HCT116 (cell line): ENCODE results near the gene GOLIM4. TPM values are rescaled to one million over a fixed set of nuclear protein-coding genes. Genes with fewer than 3 reads are reported as not detected.

Source experiments
- ATAC-seq: fragments of 200-7000 bp; cut with Tn5 transposase; 2 replicates; pipeline ENCODE4 v1.9.1; 2020; ENCODE audit warnings: mild to moderate bottlenecking, moderate library complexity
- BruUV-seq: library from RNA; stranded (reverse); fragments of 400-500 nt; replicated peaks from 2 replicates; lab custom pipeline; 2021; lab: Mats Ljungman, UMichigan
- CTCF ChIA-PET: fragments of 300-600 bp; sonication (Branson Sonifier 250); formaldehyde crosslinking; loops from one replicate; lab custom pipeline; 2021; ENCODE audit warnings: antibody characterized with exemption; lab: Charles Lee
- POLR2A ChIA-PET: fragments of 300-600, 350-600 bp; sonication (Branson Sonifier 250); formaldehyde crosslinking; loops from one replicate; lab custom pipeline; 2021; ENCODE audit warnings: antibody characterized with exemption; lab: Charles Lee
- RAD21 ChIA-PET, 2 experiments: fragments of 300-600 bp; sonication (Branson Sonifier 250); formaldehyde crosslinking; loops; one replicate each; lab custom pipeline; 2023; ENCODE audit warnings: low total read pairs in 2 of 2; ENCODE audit not compliant: uncharacterized antibody in 2 of 2, unreplicated experiment in 2 of 2, low non-redundant PET in 1 of 2; lab: Charles Lee
- DNase-seq: peaks from one replicate; pipeline ENCODE4 v3.0.0-alpha.2; 2010; ENCODE audit warnings: low read depth, low spot score
- H2AFZ ChIP-seq: fragments of 200-600 bp; shearing (Covaris generic), sonication (generic); 2 replicates; pipeline ENCODE4 v1.6.1; 2017; ENCODE audit warnings: low read depth, mixed run types, mixed read lengths, antibody characterized with exemption, low read length; ENCODE audit not compliant: poor library complexity, severe bottlenecking
- H3K27ac ChIP-seq: 2 replicates; pipeline ENCODE4 v1.5.1; 2012; ENCODE audit warnings: low read depth, low read length
- H3K27me3 ChIP-seq: fragments of 200-600 bp; sonication (generic); 2 replicates; pipeline ENCODE4 v1.6.1; 2016; ENCODE audit warnings: mixed run types, low read length, mixed read lengths; ENCODE audit not compliant: insufficient read depth
- H3K36me3 ChIP-seq, 2 experiments: fragments of 200-500 bp in 1 of 2; fragments of 200-600 bp in 1 of 2; sonication (Bioruptor generic) in 1 of 2; sonication (generic) in 1 of 2; 2 replicates each; pipeline versions ENCODE4 v1.5.1 to v1.6.1; 2014 to 2016; ENCODE audit warnings: low read length in 2 of 2, inconsistent platforms in 1 of 2, mixed read lengths in 1 of 2, mixed run types in 1 of 2; ENCODE audit not compliant: insufficient read depth in 2 of 2, control insufficient read depth in 1 of 2
- H3K4me1 ChIP-seq, 2 experiments: fragments of 200-600 bp in 1 of 2; sonication (generic) in 1 of 2; 2 replicates each; pipeline versions ENCODE4 v1.5.1 to v1.6.1; 2012 to 2017; ENCODE audit warnings: low read length in 2 of 2, inconsistent platforms in 1 of 2, mild to moderate bottlenecking in 1 of 2, mixed read lengths in 1 of 2, mixed run types in 1 of 2, moderate library complexity in 1 of 2; ENCODE audit not compliant: insufficient read depth in 2 of 2, control insufficient read depth in 1 of 2
- H3K4me2 ChIP-seq: fragments of 200-600 bp; sonication (generic); 2 replicates; pipeline ENCODE4 v1.6.1; 2017; ENCODE audit warnings: mixed run types, low read length, mixed read lengths
- H3K4me3 ChIP-seq, 2 experiments: fragments of 200-600 bp in 1 of 2; sonication (generic) in 1 of 2; replicated peaks in 1 of 2; 2 replicates each; pipeline ENCODE4 v1.5.1; 2011 to 2016; ENCODE audit warnings: low read length in 2 of 2, control low read depth in 1 of 2, low read depth in 1 of 2, mild to moderate bottlenecking in 1 of 2, mixed read lengths in 1 of 2, mixed run types in 1 of 2
- H3K79me2 ChIP-seq: fragments of 200-600 bp; sonication (generic); 2 replicates; pipeline ENCODE4 v1.6.1; 2017; ENCODE audit warnings: mild to moderate bottlenecking, mixed run types, low read length, moderate library complexity, mixed read lengths; ENCODE audit not compliant: insufficient read depth
- H3K9ac ChIP-seq: fragments of 200-600 bp; sonication (generic); 2 replicates; pipeline ENCODE4 v1.6.1; 2016; ENCODE audit warnings: low read length, mixed read lengths
- H3K9me2 ChIP-seq: fragments of 200-600 bp; sonication (generic), shearing (Covaris generic); 2 replicates; pipeline ENCODE4 v1.6.1; 2017; ENCODE audit warnings: mixed run types, mild to moderate bottlenecking, moderate library complexity; ENCODE audit not compliant: insufficient read depth
- H3K9me3 ChIP-seq, 2 experiments: fragments of 200-500 bp in 1 of 2; fragments of 200-600 bp in 1 of 2; sonication (Bioruptor generic) in 1 of 2; sonication (generic) in 1 of 2; 2 replicates each; pipeline ENCODE4 v1.6.1; 2014 to 2017; ENCODE audit warnings: low read length in 2 of 2, mixed read lengths in 2 of 2, inconsistent platforms in 1 of 2, low read depth in 1 of 2, mild to moderate bottlenecking in 1 of 2, mixed run types in 1 of 2, moderate library complexity in 1 of 2; ENCODE audit not compliant: control insufficient read depth in 1 of 2, insufficient read depth in 1 of 2
- H4K20me1 ChIP-seq: fragments of 200-600 bp; sonication (generic), shearing (Covaris generic); 2 replicates; pipeline ENCODE4 v1.6.1; 2017; ENCODE audit warnings: mixed run types, mild to moderate bottlenecking, moderate library complexity; ENCODE audit not compliant: insufficient read depth
- CEBPB ChIP-seq: IDR thresholded peaks from 2 replicates; pipeline ENCODE4 v1.6.1; 2012; ENCODE audit warnings: low read depth
- EGR1 ChIP-seq: IDR thresholded peaks from 2 replicates; pipeline ENCODE4 v1.6.1; 2012; ENCODE audit warnings: low read depth
- EZH2phosphoT487 ChIP-seq: fragments of 200-600 bp; IDR thresholded peaks from 2 replicates; pipeline ENCODE4 v1.6.1; 2018; ENCODE audit warnings: antibody characterized with exemption, borderline replicate concordance
- FOSL1 ChIP-seq: IDR thresholded peaks from 2 replicates; pipeline ENCODE4 v1.6.1; 2012; ENCODE audit warnings: low read depth
- POLR2A ChIP-seq: IDR thresholded peaks from 2 replicates; pipeline ENCODE4 v1.7.0; 2011; ENCODE audit warnings: borderline replicate concordance; ENCODE audit not compliant: insufficient read depth, insufficient read length; ENCODE audit errors: extremely low read depth
- POLR2AphosphoS5 ChIP-seq: IDR thresholded peaks from 2 replicates; pipeline ENCODE4 v1.6.1; 2011; ENCODE audit warnings: mild to moderate bottlenecking, low read depth, low read length, moderate library complexity
- REST ChIP-seq: IDR thresholded peaks from 2 replicates; pipeline ENCODE4 v1.6.1; 2012; ENCODE audit warnings: low read depth
- SP1 ChIP-seq: IDR thresholded peaks from 2 replicates; pipeline ENCODE4 v1.6.1; 2012; ENCODE audit warnings: low read depth
- TCF7L2 ChIP-seq: IDR thresholded peaks from 2 replicates; pipeline ENCODE4 v1.7.0; 2011; ENCODE audit warnings: borderline replicate concordance, inconsistent platforms; ENCODE audit not compliant: insufficient read depth, insufficient read length; ENCODE audit errors: extremely low read depth
- ZFX ChIP-seq: fragments of 450-650 bp; IDR thresholded peaks from 2 replicates; pipeline ENCODE4 v1.6.1; 2017
- ZNF274 ChIP-seq: fragments of 200-500 bp; sonication (Bioruptor generic); IDR thresholded peaks from 2 replicates; pipeline ENCODE4 v1.6.1; 2014; ENCODE audit warnings: mild to moderate bottlenecking, low read depth, low read length, inconsistent platforms
- intact Hi-C: fragments of 100-400 bp; cut with micrococcal nuclease; formaldehyde crosslinking; loops from 2 replicates; pipeline ENCODE4 v1.10.0; 2022
- total RNA-seq: library from RNA; stranded (reverse); gene quantifications from one replicate; pipeline ENCODE4 v1.2.1, GENCODE V29; 2021; ENCODE audit not compliant: unreplicated experiment
- TF ChIP-seq, protein P1 (sequence below): IDR thresholded peaks from 2 replicates; pipeline ENCODE4 v1.6.1; 2011; ENCODE audit warnings: mild to moderate bottlenecking, low read length, moderate library complexity; ENCODE audit not compliant: insufficient replicate concordance; ENCODE audit errors: extremely low read depth
- TF ChIP-seq, protein P2 (sequence below): IDR thresholded peaks from 2 replicates; pipeline ENCODE4 v1.6.1; 2012

GOLIM4 gene
- total RNA-seq, 1 experiment from 2014 or later = 10.6 TPM

DNA sequence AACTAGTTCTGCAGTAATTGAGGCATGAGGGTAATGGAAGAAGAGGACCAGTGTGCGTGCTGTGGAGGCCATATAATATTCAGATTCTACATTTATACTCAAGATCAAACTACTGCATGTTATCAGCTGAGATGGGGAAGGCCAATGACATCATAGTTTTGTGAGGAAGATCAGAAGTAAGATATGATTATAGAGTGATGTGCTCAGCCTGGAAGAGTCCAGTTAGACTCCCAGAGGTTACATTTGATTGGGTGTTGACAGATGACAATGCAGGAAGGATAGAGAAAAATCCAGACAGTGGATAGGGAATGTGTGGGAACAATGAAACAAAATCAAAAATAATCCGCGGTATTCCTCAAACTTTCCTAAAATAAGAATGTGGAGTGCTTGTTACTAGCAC, 35.4 kb downstream of the GOLIM4 start:
- Histone ChIP-seq H3K4me2 (no peak overlapping the region), H3K9me3 (no peaks in the 10 kb centered on the region), H3K27me3 (no peaks in the 10 kb centered on the region), H3K4me1 (0 out of 4 replicates have a peak, but pooled peaks cover 0 to 3% of the 10 kb centered on the region in 2 experiments), H3K36me3 (no peaks in the 10 kb centered on the region), H3K79me2 (peaks cover 3% of the 10 kb centered on the region; the same call in 1 of the 2 replicates), H3K9me2 (no peaks in the 10 kb centered on the region), H2AFZ (no peak overlapping the region), H4K20me1 (no peaks in the 10 kb centered on the region; the same call in 1 of the 2 replicates), H3K9ac (no peak overlapping the region), H3K4me3 (no peak overlapping the region), H3K27ac (no peak overlapping the region)
- no peak for TF ChIP-seq TCF7L2
- TF ChIP-seq POLR2AphosphoS5 = no peak
- TF ChIP-seq CEBPB = no peak
- TF ChIP-seq, protein P1, sequence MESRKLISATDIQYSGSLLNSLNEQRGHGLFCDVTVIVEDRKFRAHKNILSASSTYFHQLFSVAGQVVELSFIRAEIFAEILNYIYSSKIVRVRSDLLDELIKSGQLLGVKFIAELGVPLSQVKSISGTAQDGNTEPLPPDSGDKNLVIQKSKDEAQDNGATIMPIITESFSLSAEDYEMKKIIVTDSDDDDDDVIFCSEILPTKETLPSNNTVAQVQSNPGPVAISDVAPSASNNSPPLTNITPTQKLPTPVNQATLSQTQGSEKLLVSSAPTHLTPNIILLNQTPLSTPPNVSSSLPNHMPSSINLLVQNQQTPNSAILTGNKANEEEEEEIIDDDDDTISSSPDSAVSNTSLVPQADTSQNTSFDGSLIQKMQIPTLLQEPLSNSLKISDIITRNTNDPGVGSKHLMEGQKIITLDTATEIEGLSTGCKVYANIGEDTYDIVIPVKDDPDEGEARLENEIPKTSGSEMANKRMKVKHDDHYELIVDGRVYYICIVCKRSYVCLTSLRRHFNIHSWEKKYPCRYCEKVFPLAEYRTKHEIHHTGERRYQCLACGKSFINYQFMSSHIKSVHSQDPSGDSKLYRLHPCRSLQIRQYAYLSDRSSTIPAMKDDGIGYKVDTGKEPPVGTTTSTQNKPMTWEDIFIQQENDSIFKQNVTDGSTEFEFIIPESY = no peak
- TF ChIP-seq EZH2phosphoT487 = no peak
- TF ChIP-seq FOSL1 = no peak
- ChIA-PET POLR2A (no interaction called here), CTCF (no interaction called here), RAD21 (no interaction called here)
- DNase-seq = no peak
- no TSS peak for BruUV-seq
- ATAC-seq = no peak
- intact Hi-C loops = no loop called here

DNA sequence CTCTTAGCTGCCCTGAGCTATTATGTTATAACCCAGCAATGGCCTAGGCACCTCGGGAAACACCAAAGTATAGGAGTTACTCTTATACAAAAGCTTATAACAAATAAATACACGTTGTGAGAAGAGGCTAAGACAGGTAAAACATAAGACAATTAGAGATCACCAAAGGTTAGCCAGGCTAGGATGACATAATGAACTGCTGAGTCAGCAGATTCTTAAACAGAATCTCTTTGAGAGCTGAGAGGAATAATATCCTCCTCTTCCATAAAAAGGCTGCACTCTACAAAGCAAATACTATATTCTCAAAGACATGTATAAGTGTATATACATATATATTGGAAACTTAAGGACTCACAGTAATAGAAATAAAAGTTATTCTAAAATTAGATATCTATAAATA, 37.2 kb downstream of the GOLIM4 start:
- H3K27ac ChIP-seq = no peak overlapping the region
- H3K4me1 ChIP-seq = 0 out of 4 replicates have a peak, but pooled peaks cover 0 to 3% of the 10 kb centered on the region in 2 experiments
- no peaks in the 10 kb centered on the region for H3K27me3 ChIP-seq
- ATAC-seq = no peak
- ChIA-PET RAD21 (no interaction called here), CTCF (no interaction called here), POLR2A (no interaction called here)
- no peak overlapping the region for H3K9ac ChIP-seq
- intact Hi-C loops = no loop called here
- DNase-seq = no peak
- no peaks in the 10 kb centered on the region for H3K9me2 ChIP-seq
- H3K79me2 ChIP-seq = peaks cover 3% of the 10 kb centered on the region; the same call in 1 of the 2 replicates
- no TSS peak for BruUV-seq
- no peaks in the 10 kb centered on the region for H3K9me3 ChIP-seq
- no peaks in the 10 kb centered on the region for H3K36me3 ChIP-seq
- no peak overlapping the region for H3K4me3 ChIP-seq
- H4K20me1 ChIP-seq = no peaks in the 10 kb centered on the region; the same call in 1 of the 2 replicates
- no peak overlapping the region for H3K4me2 ChIP-seq
- H2AFZ ChIP-seq = no peak overlapping the region
- TF ChIP-seq SP1 = no peak
- no peak for TF ChIP-seq ZNF274
- no peak for TF ChIP-seq EGR1
- TF ChIP-seq ZFX = no peak
- TF ChIP-seq EZH2phosphoT487 = no peak
- TF ChIP-seq, protein P1 = no peak
- TF ChIP-seq POLR2A = no peak
- TF ChIP-seq, protein P2, sequence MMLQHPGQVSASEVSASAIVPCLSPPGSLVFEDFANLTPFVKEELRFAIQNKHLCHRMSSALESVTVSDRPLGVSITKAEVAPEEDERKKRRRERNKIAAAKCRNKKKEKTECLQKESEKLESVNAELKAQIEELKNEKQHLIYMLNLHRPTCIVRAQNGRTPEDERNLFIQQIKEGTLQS = no peak
- TF ChIP-seq REST = no peak
